KOPT-K1 (cell line): ENCODE data around the gene PLEKHA7.

ENCODE experiments used
- H3K27ac ChIP-seq: fragments of 200-600 bp; sonication (generic); 2 replicates; pipeline ENCODE4 v1.5.1; 2016; ENCODE audit warnings: antibody characterized with exemption, mild to moderate bottlenecking, low read depth, low read length; ENCODE audit not compliant: poor library complexity, severe bottlenecking
- H3K36me3 ChIP-seq: fragments of 200-600 bp; sonication (generic); 2 replicates; pipeline ENCODE4 v1.5.1; 2017; ENCODE audit warnings: antibody characterized with exemption, mild to moderate bottlenecking, low read length, moderate library complexity; ENCODE audit not compliant: insufficient read depth
- H3K9me3 ChIP-seq: fragments of 200-600 bp; sonication (generic); 2 replicates; pipeline ENCODE4 v1.5.1; 2017; ENCODE audit warnings: antibody characterized with exemption, low read length, mild to moderate bottlenecking; ENCODE audit not compliant: insufficient read depth, poor library complexity, severe bottlenecking

PLEKHA7 gene

GRCh38 chr11:16793009-16793408 is 221.2 kb downstream of the PLEKHA7 start:
- no peaks in the 10 kb centered on the region for H3K36me3 ChIP-seq
- H3K27ac ChIP-seq = no peak overlapping the region
- no peaks in the 10 kb centered on the region for H3K9me3 ChIP-seq

- H3K9me3 ChIP-seq = no peaks in the 10 kb centered on the region
- no peaks in the 10 kb centered on the region for H3K36me3 ChIP-seq
- no peak overlapping the region for H3K27ac ChIP-seq
Measured at GRCh38 chr11:16792426-16792825, 221.8 kb downstream of the PLEKHA7 start.

- Histone ChIP-seq H3K36me3 (no peaks in the 10 kb centered on the region), H3K27ac (no peak overlapping the region), H3K9me3 (no peaks in the 10 kb centered on the region)
Measured at GRCh38 chr11:16791191-16791961, 222.8 kb downstream of the PLEKHA7 start.

- no peaks in the 10 kb centered on the region for H3K36me3 ChIP-seq
Measured at GRCh38 chr11:16790486-16791190, 223.6 kb downstream of the PLEKHA7 start.

GRCh38 chr11:16789560-16790485 is 224.4 kb downstream of the PLEKHA7 start:
- H3K27ac ChIP-seq = no peak overlapping the region
- no peaks in the 10 kb centered on the region for H3K9me3 ChIP-seq
- no peaks in the 10 kb centered on the region for H3K36me3 ChIP-seq

More at GRCh38 chr11:16790486-16791190, 223.6 kb downstream of the PLEKHA7 start:
- Histone ChIP-seq H3K9me3 (no peaks in the 10 kb centered on the region), H3K27ac (no peak overlapping the region)

GRCh38 chr11:16789063-16789420 is 225.2 kb downstream of the PLEKHA7 start:
- Histone ChIP-seq H3K36me3 (no peaks in the 10 kb centered on the region), H3K9me3 (no peaks in the 10 kb centered on the region), H3K27ac (no peak overlapping the region)

GRCh38 chr11:16788141-16789062 is 225.8 kb downstream of the PLEKHA7 start:
- no peak overlapping the region for H3K27ac ChIP-seq
- no peaks in the 10 kb centered on the region for H3K36me3 ChIP-seq
- H3K9me3 ChIP-seq = no peaks in the 10 kb centered on the region

- no peaks in the 10 kb centered on the region for H3K9me3 ChIP-seq
- H3K27ac ChIP-seq = no peak overlapping the region
- no peaks in the 10 kb centered on the region for H3K36me3 ChIP-seq
Measured at GRCh38 chr11:16787035-16787742, 227.0 kb downstream of the PLEKHA7 start.

GRCh38 chr11:16786131-16786530 is 228.1 kb downstream of the PLEKHA7 start:
- Histone ChIP-seq H3K36me3 (no peaks in the 10 kb centered on the region), H3K27ac (no peak overlapping the region), H3K9me3 (no peaks in the 10 kb centered on the region)

- Histone ChIP-seq H3K9me3 (no peaks in the 10 kb centered on the region), H3K27ac (no peak overlapping the region), H3K36me3 (no peaks in the 10 kb centered on the region)
Measured at GRCh38 chr11:16785520-16786128, 228.6 kb downstream of the PLEKHA7 start.

- Histone ChIP-seq H3K9me3 (no peaks in the 10 kb centered on the region), H3K36me3 (no peaks in the 10 kb centered on the region), H3K27ac (no peak overlapping the region)
Measured at GRCh38 chr11:16784666-16785065, 229.5 kb downstream of the PLEKHA7 start.

- Histone ChIP-seq H3K36me3 (no peaks in the 10 kb centered on the region), H3K9me3 (no peaks in the 10 kb centered on the region), H3K27ac (no peak overlapping the region)
Measured at GRCh38 chr11:16784097-16784496, 230.1 kb downstream of the PLEKHA7 start.

- no peaks in the 10 kb centered on the region for H3K9me3 ChIP-seq
- H3K27ac ChIP-seq = no peak overlapping the region
Measured at GRCh38 chr11:16783321-16783801, 230.9 kb downstream of the PLEKHA7 start.

More at GRCh38 chr11:16783321-16783801, 230.9 kb downstream of the PLEKHA7 start:
- H3K36me3 ChIP-seq = no peaks in the 10 kb centered on the region
